Caco-2 (cell line): ENCODE data around the gene KRT35. TPM values are rescaled to one million over a fixed set of nuclear protein-coding genes. Genes with fewer than 3 reads are reported as not detected.

Experiments
- Bru-seq: library from RNA; stranded (reverse); fragments of 400-500 nt; gene quantifications from one replicate; lab custom pipeline; 2021; lab: Mats Ljungman, UMichigan
- BruChase-seq, 2 experiments: library from RNA; stranded (reverse); fragments of 400-500 nt; gene quantifications; one replicate each; lab custom pipeline; 2021; lab: Mats Ljungman, UMichigan
- BruUV-seq: library from RNA; stranded (reverse); fragments of 400-500 nt; replicated peaks from 2 replicates; lab custom pipeline; 2021; lab: Mats Ljungman, UMichigan
- CTCF ChIA-PET: fragments of 300-600 bp; sonication (Branson Sonifier 250); formaldehyde crosslinking; loops from one replicate; lab custom pipeline; 2022; ENCODE audit warnings: antibody characterized with exemption; lab: Charles Lee
- POLR2A ChIA-PET: fragments of 300-600 bp; sonication (Branson Sonifier 250); formaldehyde crosslinking; loops from one replicate; lab custom pipeline; 2022; ENCODE audit warnings: antibody characterized with exemption; lab: Charles Lee
- DNase-seq, 2 experiments: peaks; one replicate each; pipeline versions ENCODE4 v3.0.0 to v3.0.0-alpha.2; 2020 to 2022
- H3K27me3 ChIP-seq: replicated peaks from 2 replicates; pipeline ENCODE4 v1.6.0; 2011; ENCODE audit warnings: low read length; ENCODE audit not compliant: control insufficient read depth, insufficient read depth
- H3K36me3 ChIP-seq: 2 replicates; pipeline ENCODE4 v1.5.1; 2011; ENCODE audit warnings: low read length; ENCODE audit not compliant: control insufficient read depth, insufficient read depth
- H3K4me1 ChIP-seq: fragments of 250-450 bp; sonication (Bioruptor Pico); 2 replicates; pipeline ENCODE4 v1.5.1; 2020; ENCODE audit warnings: mild to moderate bottlenecking
- H3K4me3 ChIP-seq: 2 replicates; pipeline ENCODE4 v1.5.1; 2011; ENCODE audit warnings: low read depth, mild to moderate bottlenecking, control low read depth, low read length
- H3K9me3 ChIP-seq: fragments of 250-450 bp; sonication (Bioruptor Pico); 2 replicates; pipeline ENCODE4 v1.5.1; 2020; ENCODE audit warnings: mild to moderate bottlenecking, moderate library complexity
- H3K27ac Mint-ChIP-seq: one replicate; pipeline ENCODE4 v1.8.0; 2022; ENCODE audit warnings: mixed read lengths; ENCODE audit not compliant: unreplicated experiment
- H3K27me3 Mint-ChIP-seq: one replicate; pipeline ENCODE4 v1.8.0; 2022; ENCODE audit warnings: mixed read lengths; ENCODE audit not compliant: insufficient read depth, unreplicated experiment
- H3K36me3 Mint-ChIP-seq: one replicate; pipeline ENCODE4 v1.8.0; 2022; ENCODE audit warnings: mild to moderate bottlenecking, mixed read lengths; ENCODE audit not compliant: insufficient read depth, unreplicated experiment
- H3K4me1 Mint-ChIP-seq: one replicate; pipeline ENCODE4 v1.8.0; 2022; ENCODE audit warnings: low read depth, mixed read lengths; ENCODE audit not compliant: unreplicated experiment
- H3K4me3 Mint-ChIP-seq: one replicate; pipeline ENCODE4 v1.8.0; 2022; ENCODE audit warnings: mild to moderate bottlenecking, moderate library complexity, mixed read lengths; ENCODE audit not compliant: unreplicated experiment
- H3K9me3 Mint-ChIP-seq: one replicate; pipeline ENCODE4 v1.8.0; 2022; ENCODE audit warnings: mixed read lengths; ENCODE audit not compliant: unreplicated experiment
- intact Hi-C: fragments of 100-400 bp; cut with micrococcal nuclease; formaldehyde crosslinking; loops from one replicate; pipeline ENCODE4 v1.10.0; 2022; ENCODE audit not compliant: unreplicated experiment
- long read RNA-seq: library from polyadenylated mRNA; stranded (forward); transcript quantifications from one replicate; pipeline ENCODE4 v2.0.0, GENCODE V29; 2022
- total RNA-seq: library from RNA; stranded (reverse); gene quantifications from 2 replicates; pipeline ENCODE4 v1.2.3, GENCODE V29; 2022
- TF ChIP-seq, protein P1 (sequence below), 2 experiments: fragments of 200-600 bp in 1 of 2; IDR thresholded peaks; 1 replicate in 1 of 2; 2 replicates in 1 of 2; pipeline versions ENCODE4 v1.5.1 to v1.8.0; 2011 to 2022; ENCODE audit warnings: antibody characterized with exemption in 1 of 2, control low read depth in 1 of 2, inconsistent platforms in 1 of 2, low read depth in 1 of 2, low read length in 1 of 2, mild to moderate bottlenecking in 1 of 2, moderate library complexity in 1 of 2; ENCODE audit not compliant: insufficient read depth in 1 of 2, severe bottlenecking in 1 of 2, unreplicated experiment in 1 of 2

KRT35 gene
- total RNA-seq (not detected in 2 replicates), Bru-seq, nascent RNA (not detected), BruChase-seq, experiment 1, labeled RNA remaining after a 2-hour chase (not detected), BruChase-seq, experiment 2, labeled RNA remaining after a 6-hour chase (not detected)
- long read RNA-seq = 0 reads

GRCh38 chr17:41481036-41481435 lies at the start of gene KRT35:
Gene KRT35, minus strand, starts transcription at chr17:41481151. Its CDS starts 54 bp downstream, at chr17:41481097.
- POLR2A ChIA-PET = no interaction called here
- Mint-ChIP-seq H3K4me1 (peaks cover 11% of the 10 kb centered on the region), H3K4me3 (no peak within 1 kb of the TSS), H3K36me3 (no peaks in the 10 kb centered on the region), H3K9me3 (no peaks in the 10 kb centered on the region), H3K27ac (no peak within 1 kb of the TSS), H3K27me3 (no peaks in the 10 kb centered on the region)
- H3K9me3 ChIP-seq = no peaks in the 10 kb centered on the region
- BruUV-seq = no TSS peak
- TF ChIP-seq, protein P1, sequence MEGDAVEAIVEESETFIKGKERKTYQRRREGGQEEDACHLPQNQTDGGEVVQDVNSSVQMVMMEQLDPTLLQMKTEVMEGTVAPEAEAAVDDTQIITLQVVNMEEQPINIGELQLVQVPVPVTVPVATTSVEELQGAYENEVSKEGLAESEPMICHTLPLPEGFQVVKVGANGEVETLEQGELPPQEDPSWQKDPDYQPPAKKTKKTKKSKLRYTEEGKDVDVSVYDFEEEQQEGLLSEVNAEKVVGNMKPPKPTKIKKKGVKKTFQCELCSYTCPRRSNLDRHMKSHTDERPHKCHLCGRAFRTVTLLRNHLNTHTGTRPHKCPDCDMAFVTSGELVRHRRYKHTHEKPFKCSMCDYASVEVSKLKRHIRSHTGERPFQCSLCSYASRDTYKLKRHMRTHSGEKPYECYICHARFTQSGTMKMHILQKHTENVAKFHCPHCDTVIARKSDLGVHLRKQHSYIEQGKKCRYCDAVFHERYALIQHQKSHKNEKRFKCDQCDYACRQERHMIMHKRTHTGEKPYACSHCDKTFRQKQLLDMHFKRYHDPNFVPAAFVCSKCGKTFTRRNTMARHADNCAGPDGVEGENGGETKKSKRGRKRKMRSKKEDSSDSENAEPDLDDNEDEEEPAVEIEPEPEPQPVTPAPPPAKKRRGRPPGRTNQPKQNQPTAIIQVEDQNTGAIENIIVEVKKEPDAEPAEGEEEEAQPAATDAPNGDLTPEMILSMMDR (IDR thresholded peaks at IDR 0.05; ENCODE audit: insufficient read depth in 1 of 2, low read depth in 1 of 2, low read length in 1 of 2, severe bottlenecking in 1 of 2, unreplicated experiment in 1 of 2) = no peak
- CTCF ChIA-PET = interaction anchor here (0.7 kb wide), 1 partner anchor 579 kb away, joined by 3 read pairs; no protein-coding TSS in a partner anchor
- intact Hi-C loops = loop anchor here (5.0 kb wide), 1 partner anchor 64 kb away; no protein-coding TSS in a partner anchor
- peaks cover 16% of the 10 kb centered on the region for H3K4me1 ChIP-seq
- H3K4me3 ChIP-seq = no peak within 1 kb of the TSS
- no peak for DNase-seq
- H3K27me3 ChIP-seq = no peaks in the 10 kb centered on the region
- H3K36me3 ChIP-seq = no peaks in the 10 kb centered on the region

DNA sequence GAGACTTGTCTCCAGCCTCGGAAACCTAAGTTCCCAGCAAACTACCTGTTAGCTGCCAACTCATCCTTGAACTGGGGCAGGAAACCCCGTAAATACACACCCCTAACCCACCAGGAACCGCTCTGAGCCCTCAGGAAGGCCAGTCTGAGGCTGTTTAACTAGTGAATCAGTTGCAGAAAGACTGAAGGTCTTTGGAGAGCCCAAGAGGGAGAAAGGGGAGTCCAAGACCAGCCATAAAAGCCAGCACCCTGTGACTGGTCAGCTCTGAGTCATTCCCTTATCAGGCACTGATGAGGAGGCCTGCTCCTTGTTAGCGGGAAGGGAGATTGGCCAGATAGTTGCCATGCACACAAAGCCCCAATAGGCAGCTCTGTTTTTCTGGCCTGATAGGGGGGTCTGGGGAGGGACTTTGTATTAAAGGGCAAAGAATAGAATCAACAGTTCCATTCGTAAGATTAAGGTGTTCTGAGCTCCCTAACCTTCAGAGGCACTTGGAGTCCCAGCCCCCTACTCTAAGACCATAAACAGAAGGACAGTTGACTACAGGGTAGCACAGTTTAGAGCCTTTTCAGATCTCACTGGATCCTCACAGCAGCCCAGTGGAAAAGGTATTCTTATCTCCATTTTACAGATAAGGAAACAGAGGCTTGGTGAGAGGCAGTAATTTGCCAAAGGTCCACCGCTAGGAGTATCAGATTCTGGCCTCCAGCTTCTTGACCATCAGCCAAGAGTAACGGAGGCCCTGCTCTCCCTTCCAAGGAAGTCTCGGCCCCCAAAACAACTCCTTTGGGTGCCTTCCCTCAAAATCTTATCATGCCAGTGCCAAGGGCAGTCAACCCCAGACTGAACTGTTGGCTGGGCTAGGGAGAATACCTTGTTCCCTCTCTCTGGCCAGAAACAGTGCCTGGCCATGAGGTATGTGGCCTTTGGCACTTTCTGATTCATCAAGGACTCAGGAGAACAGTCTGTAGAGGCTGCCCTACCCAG lies 49.4 kb upstream of the KRT35 start:
- Mint-ChIP-seq H3K36me3 (peaks cover 46% of the 10 kb centered on the region), H3K4me3 (peak overlapping the region; percentile 99), H3K4me1 (peaks cover 54% of the 10 kb centered on the region), H3K9me3 (no peaks in the 10 kb centered on the region), H3K27me3 (no peaks in the 10 kb centered on the region), H3K27ac (peak overlapping the region; percentile 98)
- peaks cover 46% of the 10 kb centered on the region for H3K4me1 ChIP-seq
- peak; percentile 89 to 97 for DNase-seq
- CTCF ChIA-PET = interaction anchor here (0.6 to 4.1 kb wide), 4 partner anchors 19 to 158 kb away, joined by 3 to 42 read pairs (median 4); partner anchors contain the start of gene EIF1
- H3K36me3 ChIP-seq = peaks cover 9% of the 10 kb centered on the region; the same call in 1 of the 2 replicates
- H3K4me3 ChIP-seq = peak overlapping the region; percentile 4
- POLR2A ChIA-PET = interaction anchor here (1.0 to 2.2 kb wide), 6 partner anchors 8 to 158 kb away, joined by 3 to 15 read pairs (median 8); partner anchors contain the start of gene EIF1
- H3K9me3 ChIP-seq = 0 out of 2 replicates have a peak, but pooled peaks cover 4% of the 10 kb centered on the region
- H3K27me3 ChIP-seq = no peaks in the 10 kb centered on the region
- intact Hi-C loops = loop anchor here (1.0 kb wide), 2 partner anchors 14 to 19 kb away; no protein-coding TSS in a partner anchor
- TF ChIP-seq, protein P1 (IDR thresholded peaks at IDR 0.05; ENCODE audit: insufficient read depth in 1 of 2, low read depth in 1 of 2, low read length in 1 of 2, severe bottlenecking in 1 of 2, unreplicated experiment in 1 of 2) = no peak
- TSS peak; percentile 59 for BruUV-seq
